ENCODE results near the gene GRAP2. TPM values are rescaled to one million over a fixed set of nuclear protein-coding genes. Genes with fewer than 3 reads are reported as not detected.
A peak's percentile ranks its signal among the peaks of the same experiment; 100 is the strongest.

GRAP2 gene
- total and polyA plus RNA-seq, 2 of the 13 experiments (the other 11 are each of a cell fraction or from before 2014, with no cell fraction given): 0.15 TPM; not detected in 1

DNA sequence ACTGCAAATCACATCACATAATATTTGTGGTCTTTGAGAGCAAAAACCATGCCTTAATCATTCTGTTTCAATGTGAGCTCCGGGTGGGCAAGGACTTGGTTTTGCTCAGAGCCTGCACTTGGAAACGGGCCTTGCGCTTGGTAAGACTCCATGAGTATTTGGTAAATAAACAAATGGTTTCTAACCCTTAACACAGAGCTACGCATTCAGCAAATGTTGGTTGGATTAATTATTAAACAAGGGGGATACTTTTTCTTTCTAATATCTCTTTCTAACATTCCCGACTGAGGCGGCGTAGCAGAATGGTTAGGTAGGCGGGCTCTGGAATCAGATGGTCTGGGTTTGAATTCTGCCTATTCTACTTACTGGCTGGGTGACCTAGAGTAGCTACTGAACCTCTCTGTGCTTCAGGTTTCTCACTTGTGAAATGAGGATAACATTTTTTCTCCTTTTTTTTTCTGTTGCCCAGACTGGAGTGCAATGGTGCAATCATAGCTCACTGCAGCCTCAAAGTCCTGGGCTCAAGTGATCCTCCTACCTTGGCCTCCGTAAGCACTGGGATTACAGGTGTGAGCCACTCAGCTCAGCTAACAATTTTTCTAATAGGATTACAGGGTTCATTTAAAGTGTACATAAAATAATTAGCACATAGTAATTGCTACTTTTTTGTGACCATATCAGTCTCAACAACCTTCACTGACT lies 90.4 kb downstream of the GRAP2 start (continued):
- TF ChIP-seq, protein P1, sequence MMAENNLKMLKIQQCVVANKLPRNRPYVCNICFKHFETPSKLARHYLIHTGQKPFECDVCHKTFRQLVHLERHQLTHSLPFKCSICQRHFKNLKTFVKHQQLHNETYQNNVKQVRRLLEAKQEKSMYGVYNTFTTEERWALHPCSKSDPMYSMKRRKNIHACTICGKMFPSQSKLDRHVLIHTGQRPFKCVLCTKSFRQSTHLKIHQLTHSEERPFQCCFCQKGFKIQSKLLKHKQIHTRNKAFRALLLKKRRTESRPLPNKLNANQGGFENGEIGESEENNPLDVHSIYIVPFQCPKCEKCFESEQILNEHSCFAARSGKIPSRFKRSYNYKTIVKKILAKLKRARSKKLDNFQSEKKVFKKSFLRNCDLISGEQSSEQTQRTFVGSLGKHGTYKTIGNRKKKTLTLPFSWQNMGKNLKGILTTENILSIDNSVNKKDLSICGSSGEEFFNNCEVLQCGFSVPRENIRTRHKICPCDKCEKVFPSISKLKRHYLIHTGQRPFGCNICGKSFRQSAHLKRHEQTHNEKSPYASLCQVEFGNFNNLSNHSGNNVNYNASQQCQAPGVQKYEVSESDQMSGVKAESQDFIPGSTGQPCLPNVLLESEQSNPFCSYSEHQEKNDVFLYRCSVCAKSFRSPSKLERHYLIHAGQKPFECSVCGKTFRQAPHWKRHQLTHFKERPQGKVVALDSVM (CRISPR knock-in tag; IDR thresholded peaks at IDR 0.05): peak; percentile 88
- TF ChIP-seq ZNF3 (CRISPR knock-in tag; IDR thresholded peaks at IDR 0.05) (0 out of 2 replicates have a peak, but pooled peaks have one; percentile 59), KDM4B (CRISPR knock-in tag; IDR thresholded peaks at IDR 0.05) (no peak), HOXA3 (CRISPR knock-in tag; IDR thresholded peaks at IDR 0.05) (no peak), MAFK (conservative IDR thresholded peaks at IDR 0.05 in 1 of 2, IDR thresholded peaks at IDR 0.05 in 1 of 2; ENCODE audit: low read length in 2 of 2) (0 out of 4 replicates have a peak, but pooled peaks of 1 of the 2 experiments have one; percentile 10), ZMYM3 (CRISPR knock-in tag; IDR thresholded peaks at IDR 0.05) (peak; percentile 34; the same call in 1 of the 2 replicates), CBX2 (IDR thresholded peaks at IDR 0.05; ENCODE audit: low read depth, low read length) (no peak), CBX2 (CRISPR knock-in tag; IDR thresholded peaks at IDR 0.05; ENCODE audit: low read depth) (no peak), TEAD3 (CRISPR knock-in tag; optimal IDR thresholded peaks at IDR 0.05; ENCODE audit: borderline replicate concordance) (peak; percentile 20), ZMAT3 (CRISPR knock-in tag; conservative IDR thresholded peaks at IDR 0.05) (no peak), BCL6 (CRISPR knock-in tag; IDR thresholded peaks at IDR 0.05) (peak; percentile 73), ZNF768 (CRISPR knock-in tag; IDR thresholded peaks at IDR 0.05) (peak; percentile 41; the same call in 1 of the 2 replicates), NCOR1 (IDR thresholded peaks at IDR 0.05; ENCODE audit: borderline replicate concordance, low read length) (peak; percentile 34; the same call in 1 of the 2 replicates)
- TF ChIP-seq, protein P2, sequence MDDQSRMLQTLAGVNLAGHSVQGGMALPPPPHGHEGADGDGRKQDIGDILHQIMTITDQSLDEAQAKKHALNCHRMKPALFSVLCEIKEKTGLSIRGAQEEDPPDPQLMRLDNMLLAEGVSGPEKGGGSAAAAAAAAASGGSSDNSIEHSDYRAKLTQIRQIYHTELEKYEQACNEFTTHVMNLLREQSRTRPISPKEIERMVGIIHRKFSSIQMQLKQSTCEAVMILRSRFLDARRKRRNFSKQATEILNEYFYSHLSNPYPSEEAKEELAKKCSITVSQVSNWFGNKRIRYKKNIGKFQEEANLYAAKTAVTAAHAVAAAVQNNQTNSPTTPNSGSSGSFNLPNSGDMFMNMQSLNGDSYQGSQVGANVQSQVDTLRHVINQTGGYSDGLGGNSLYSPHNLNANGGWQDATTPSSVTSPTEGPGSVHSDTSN (CRISPR knock-in tag; IDR thresholded peaks at IDR 0.05; ENCODE audit: borderline replicate concordance): no peak

All from HepG2 (cell line).